Endometrial microvascular endothelial cells (primary cell): ENCODE results near the gene BTBD6. TPM values are rescaled to one million over a fixed set of nuclear protein-coding genes. Genes with fewer than 3 reads are reported as not detected.

Experiments
- in situ Hi-C: cut with HindIII; loops from 2 replicates; pipeline ENCODE4 v1.10.0; 2017; ENCODE audit warnings: low sequenced_read_pairs, low pct_unique_long_range_greater_than_20kb; ENCODE audit errors: inconsistent ontology term
- total RNA-seq: library from RNA; depleted of rRNA; stranded (reverse); fragments of >200 nt; gene quantifications from one replicate; pipeline ENCODE4 v1.2.3, GENCODE V29; 2015; ENCODE audit errors: inconsistent ontology term

Gene BTBD6
- total RNA-seq, 1 donor from 2014 or later: 101 TPM

- in situ Hi-C loops: no loop called here
These were observed 38.7 kb upstream of the BTBD6 start for GRCh38 chr14:105209646-105210045.

DNA sequence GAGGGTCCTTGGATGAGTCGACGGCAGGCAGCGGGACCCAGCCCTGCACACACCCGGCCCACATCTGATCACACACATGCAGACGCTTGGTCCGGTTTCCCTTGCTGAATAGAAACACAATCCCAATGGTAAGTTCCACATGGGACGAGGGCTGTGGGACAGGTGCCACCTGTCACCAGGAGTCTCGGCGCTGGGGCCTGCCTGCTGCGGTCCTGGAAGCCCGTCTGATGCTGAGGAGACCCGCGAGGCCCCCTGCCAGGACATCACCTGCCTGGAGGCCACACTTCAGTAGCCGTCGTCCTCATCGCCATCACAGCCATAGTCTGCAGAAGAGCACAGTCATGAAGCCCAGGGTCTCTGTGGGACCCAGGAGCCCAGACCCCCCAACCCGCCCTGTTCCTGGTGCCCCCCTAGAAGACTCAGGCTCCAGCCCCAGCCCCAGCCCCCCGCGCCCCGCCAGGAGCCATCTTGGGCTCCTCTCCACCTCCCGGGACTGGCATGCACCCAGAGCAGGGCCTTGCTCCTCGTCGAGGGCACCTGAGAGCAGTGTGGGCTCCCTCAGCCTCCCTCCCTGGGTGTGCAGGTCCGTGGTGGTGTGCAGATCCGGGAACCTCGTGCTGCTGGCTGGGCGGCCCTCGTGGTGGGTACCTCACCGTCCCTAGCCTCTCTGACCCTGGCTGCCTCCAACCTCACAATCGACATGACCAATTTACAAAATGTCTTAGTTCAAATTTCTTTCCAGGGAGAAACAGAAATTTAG lies 37.9 kb upstream of the BTBD6 start:
- in situ Hi-C loops: no loop called here

DNA sequence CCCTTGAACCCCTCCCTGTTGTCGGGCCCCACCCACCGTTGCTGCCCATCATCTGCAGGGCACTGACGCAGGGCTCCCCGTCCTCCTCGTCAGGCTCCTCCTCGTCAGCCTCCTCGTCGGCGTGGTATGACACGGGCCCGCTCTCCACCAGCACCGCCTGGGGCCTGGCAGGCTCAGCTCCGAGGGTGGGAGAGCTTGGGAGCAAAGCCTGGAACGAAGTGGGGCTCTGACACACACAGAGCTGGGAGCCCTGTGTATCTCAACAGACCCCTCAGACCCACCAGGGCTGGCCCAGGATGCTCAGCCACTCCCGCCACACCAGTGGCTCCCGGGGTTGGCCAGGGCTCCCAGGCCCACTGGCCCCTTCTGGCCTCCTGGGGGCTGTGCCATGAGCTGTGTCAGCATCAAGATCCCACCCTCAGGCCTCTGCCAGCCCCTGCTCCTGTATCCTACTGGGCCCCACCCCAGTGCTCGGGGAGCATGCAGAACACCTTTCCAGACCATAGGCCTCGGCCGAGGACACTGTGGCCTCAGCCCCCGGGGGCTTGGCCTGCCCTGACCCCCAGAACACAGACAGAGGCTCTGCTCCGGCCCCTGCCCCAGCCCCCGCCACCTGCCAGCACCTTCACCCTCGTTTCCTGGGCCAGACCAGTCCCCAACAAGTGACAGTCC lies 37.1 kb upstream of the BTBD6 start:
- in situ Hi-C loops: no loop called here

- in situ Hi-C loops: no loop called here
These were observed 36.6 kb upstream of the BTBD6 start for GRCh38 chr14:105211758-105212089.

DNA sequence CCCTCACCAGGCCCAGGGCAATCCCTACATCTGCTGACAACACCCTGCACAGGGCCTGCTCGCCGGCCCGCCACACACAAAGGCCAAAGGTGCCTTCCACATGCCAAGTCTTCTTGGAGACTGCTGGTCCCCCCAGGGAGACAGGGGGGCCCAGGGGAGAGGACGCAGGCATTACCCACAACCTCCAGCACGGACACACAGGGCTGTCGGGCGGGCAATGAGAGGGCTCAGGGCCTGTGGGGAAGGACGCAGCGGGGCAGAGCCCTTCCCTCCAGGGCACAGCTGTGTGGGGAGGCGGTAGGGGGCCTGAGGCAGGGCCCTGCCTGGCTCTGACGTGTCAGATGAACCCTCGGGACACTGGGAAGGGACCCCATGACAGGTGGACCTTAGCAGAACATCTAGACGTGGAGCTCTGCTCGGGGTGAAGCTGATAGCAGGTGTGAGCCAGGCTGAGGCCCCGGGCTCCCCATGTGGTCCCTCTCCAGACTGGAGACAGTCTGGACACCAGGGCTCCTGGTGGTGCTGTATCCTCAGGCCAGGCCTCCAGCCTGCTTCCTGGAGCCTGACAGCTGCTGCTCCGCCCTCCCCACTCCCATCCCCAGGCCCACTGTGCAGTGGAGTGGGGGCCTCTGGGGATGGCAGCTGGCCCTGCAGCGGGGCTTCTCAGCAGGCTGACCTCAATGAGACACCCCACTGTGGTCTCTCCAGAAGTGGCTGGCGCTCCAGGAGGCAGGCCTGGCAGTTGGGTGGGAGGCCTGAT lies 35.6 kb upstream of the BTBD6 start:
- in situ Hi-C loops: no loop called here

- in situ Hi-C loops: no loop called here
These were observed 35.0 kb upstream of the BTBD6 start for GRCh38 chr14:105213361-105213760.

DNA sequence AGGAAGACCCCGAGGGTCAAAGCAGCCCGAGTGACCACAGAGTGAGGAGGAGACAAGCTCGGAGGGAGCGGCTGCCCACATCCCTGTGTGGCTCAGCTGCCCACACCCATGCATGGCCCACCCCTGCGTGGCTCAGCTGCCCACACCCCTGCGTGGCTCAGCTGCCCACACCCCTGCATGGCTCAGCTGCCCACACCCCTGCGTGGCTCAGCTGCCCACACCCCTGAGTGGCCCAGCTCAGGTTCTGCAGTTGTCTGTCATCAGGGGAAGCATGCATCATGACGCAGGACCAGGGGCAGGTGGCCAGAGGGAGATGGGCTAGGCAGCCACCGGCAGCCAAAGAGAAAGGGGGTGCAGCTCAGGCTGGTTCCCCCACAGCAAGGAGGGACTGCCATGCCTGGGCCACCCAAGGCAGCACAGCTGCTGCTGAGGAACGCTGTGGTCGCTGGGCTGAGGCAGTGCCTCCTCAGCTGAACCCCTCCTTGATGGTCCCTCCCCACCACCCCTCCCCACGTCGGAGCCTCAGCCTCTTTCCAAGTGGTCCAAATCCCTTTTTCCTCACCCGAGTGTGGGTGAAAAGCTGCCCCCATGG lies 33.9 kb upstream of the BTBD6 start:
- in situ Hi-C loops: no loop called here

- in situ Hi-C loops: no loop called here
These were observed 32.7 kb upstream of the BTBD6 start for GRCh38 chr14:105215602-105216001.

- in situ Hi-C loops: no loop called here
These were observed 31.7 kb upstream of the BTBD6 start for GRCh38 chr14:105216490-105217247.

- in situ Hi-C loops: no loop called here
These were observed 30.6 kb upstream of the BTBD6 start for GRCh38 chr14:105217774-105218173.

GRCh38 chr14:105218611-105219010 lies 29.7 kb upstream of the BTBD6 start:
- in situ Hi-C loops: no loop called here

DNA sequence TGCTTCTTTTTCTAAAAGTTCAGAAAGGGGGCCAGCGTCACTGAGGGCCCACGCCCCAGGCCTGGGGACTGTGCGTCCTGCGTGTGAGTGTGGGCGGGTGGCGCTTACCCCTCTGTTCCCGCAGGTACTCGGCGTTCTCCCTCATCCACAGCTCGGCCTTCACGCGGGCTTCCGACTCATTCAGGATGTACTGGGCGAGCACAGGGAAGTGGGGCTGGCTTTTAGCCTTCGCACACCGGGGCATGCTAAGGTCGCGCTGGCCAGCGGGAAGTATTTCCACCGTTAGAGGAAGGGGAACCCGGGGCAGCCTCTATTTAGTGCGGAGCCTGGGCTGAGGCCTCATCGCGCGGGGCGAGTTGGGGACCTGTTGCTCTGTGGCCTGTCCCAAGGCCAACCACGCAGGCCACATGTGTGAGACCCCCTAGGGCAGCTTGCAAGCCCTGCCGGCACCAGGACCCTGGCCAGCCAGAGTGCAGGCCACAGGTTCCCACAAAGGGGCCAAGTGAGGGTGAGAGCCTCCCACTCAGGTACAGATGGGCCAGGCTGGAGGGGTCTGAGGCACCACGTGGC lies 29.2 kb upstream of the BTBD6 start:
- in situ Hi-C loops: no loop called here

- in situ Hi-C loops: no loop called here
These were observed 28.6 kb upstream of the BTBD6 start for GRCh38 chr14:105219753-105220152.

- in situ Hi-C loops: no loop called here
These were observed 27.4 kb upstream of the BTBD6 start for GRCh38 chr14:105220699-105221597.

- in situ Hi-C loops: no loop called here
These were observed 26.6 kb upstream of the BTBD6 start for GRCh38 chr14:105221598-105222178.

- in situ Hi-C loops: no loop called here
These were observed 25.1 kb upstream of the BTBD6 start for GRCh38 chr14:105223260-105223659.

- in situ Hi-C loops: no loop called here
These were observed 24.4 kb upstream of the BTBD6 start for GRCh38 chr14:105223770-105224544.
